GM10266 (cell line): ENCODE data around the gene TGDS.

Source experiments
- DNase-seq: peaks from one replicate; pipeline ENCODE4 v3.0.0; 2012; ENCODE audit errors: extremely low spot score
- TF ChIP-seq, protein P1 (sequence below): IDR thresholded peaks from 2 replicates; pipeline ENCODE4 v1.5.1; 2012; ENCODE audit warnings: mild to moderate bottlenecking, low read depth; ENCODE audit not compliant: control insufficient read depth, insufficient read depth; ENCODE audit errors: missing control alignments

Gene TGDS

DNA sequence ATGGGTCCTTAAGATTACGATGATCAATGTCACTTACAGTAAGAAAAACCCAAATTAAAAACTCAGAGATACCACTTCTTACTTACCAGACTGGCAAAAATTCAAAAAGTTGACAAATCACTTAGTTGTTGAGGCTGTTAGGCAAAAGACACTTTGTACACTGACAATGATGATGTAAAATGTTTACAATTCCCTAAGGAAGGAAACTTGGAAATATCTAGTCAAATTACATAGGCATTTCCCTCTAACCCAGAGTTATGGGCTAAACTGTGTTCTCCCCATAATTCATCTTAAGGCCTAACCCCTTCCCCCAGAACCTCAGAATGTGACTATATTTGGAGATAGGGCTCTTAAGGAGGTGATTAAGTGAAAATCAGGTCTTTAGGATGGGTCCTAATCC, 12.0 kb downstream of the TGDS start:
- TF ChIP-seq, protein P1, sequence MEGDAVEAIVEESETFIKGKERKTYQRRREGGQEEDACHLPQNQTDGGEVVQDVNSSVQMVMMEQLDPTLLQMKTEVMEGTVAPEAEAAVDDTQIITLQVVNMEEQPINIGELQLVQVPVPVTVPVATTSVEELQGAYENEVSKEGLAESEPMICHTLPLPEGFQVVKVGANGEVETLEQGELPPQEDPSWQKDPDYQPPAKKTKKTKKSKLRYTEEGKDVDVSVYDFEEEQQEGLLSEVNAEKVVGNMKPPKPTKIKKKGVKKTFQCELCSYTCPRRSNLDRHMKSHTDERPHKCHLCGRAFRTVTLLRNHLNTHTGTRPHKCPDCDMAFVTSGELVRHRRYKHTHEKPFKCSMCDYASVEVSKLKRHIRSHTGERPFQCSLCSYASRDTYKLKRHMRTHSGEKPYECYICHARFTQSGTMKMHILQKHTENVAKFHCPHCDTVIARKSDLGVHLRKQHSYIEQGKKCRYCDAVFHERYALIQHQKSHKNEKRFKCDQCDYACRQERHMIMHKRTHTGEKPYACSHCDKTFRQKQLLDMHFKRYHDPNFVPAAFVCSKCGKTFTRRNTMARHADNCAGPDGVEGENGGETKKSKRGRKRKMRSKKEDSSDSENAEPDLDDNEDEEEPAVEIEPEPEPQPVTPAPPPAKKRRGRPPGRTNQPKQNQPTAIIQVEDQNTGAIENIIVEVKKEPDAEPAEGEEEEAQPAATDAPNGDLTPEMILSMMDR, result no peak
- no peak for DNase-seq

DNA sequence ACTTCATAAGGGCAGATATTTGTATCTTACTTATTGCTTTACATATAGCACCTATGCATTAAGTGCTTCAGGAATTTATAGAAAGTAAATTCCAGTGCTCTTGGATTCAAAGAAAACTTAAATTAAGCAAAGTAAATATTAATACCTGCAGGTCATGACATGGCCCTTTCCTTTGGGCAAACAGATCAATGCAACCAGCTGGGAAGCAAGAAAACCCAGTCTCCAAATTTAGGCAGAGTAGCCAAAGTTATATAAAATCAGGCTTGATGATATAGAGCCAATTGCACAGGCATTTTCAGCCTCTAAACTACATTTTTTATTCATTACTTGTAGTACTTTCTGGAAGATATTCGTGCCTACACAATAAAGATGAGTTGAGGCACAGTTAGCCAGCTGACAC, 16.9 kb downstream of the TGDS start:
- DNase-seq, result no peak
- TF ChIP-seq, protein P1, result no peak

DNA sequence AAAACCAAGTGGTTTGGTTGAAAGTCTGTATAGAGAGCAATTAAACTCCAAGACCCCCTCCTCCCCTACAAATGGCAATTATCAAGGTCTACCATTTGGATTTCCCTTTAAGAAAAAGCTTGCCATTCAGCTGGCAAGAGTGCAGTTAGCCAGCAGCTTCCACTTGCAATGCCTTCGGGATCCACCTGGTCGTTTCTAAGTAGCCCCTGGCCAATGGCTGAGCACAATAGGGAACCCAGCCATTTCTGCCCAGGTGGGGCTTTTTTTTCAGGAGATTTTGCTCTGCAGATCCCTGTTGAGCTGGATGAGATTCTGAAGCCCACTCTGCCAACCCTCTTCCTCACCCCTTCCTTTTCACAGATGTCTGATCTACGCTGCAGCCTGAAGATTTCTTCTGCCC, 26.3 kb downstream of the TGDS start:
- DNase-seq, result no peak
- TF ChIP-seq, protein P1, result no peak

DNA sequence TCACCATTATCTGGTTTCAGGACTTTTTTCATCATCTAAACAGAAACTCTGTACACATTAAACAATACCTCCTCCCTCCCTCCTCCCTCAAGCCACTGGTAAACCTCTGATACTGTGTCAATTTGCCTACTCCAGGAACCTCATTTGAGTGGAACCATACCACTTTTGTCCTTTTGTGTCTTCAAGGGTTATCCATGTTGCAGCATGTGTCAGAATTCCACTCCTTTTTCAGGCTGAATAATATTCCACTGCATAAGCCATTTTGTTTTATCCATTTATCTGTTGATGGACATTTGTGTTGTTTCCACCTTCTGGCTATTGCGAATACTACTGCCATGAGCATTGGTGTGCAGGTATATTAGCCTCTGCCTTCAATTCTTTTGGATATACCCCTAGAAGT, 27.5 kb downstream of the TGDS start:
- DNase-seq, result no peak
- TF ChIP-seq, protein P1, result no peak

DNA sequence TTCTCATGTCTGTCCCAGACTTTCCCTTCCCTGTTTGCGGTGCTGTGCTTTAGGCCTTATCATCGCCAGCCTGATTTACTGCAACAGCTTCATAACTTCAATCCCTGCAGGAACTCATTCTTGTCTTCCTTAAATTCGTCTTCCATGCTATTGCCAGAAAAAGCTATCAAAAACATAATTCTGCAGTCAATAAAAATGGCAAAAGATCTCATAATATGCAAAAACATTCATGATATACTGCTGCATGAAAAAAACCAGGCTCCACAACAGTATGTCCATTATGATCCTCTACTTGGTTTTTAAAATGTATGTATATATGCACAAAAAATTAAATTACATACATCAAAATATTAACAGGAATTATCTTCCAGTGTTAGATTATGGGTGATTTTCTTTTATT, 28.4 kb downstream of the TGDS start:
- TF ChIP-seq, protein P1, result no peak
- DNase-seq, result no peak

DNA sequence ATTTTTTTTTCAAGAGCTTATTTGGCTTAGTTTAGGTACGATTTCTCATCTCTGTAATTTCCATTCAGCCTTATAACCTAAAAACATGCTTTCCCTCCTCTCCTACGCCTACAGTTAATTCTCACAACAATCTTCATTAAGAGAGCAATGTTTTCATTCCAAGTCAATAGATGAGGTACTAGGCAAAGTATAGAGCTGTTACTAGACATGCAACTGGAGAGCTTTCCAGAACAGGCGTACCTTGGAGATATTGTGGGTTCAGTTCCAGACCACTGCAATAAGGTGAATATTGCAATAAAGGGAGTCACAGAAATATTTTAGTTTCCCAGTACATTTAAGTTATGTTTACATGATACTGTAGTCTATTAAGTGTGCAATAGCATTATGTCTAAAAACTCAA, 34.8 kb downstream of the TGDS start:
- TF ChIP-seq, protein P1, result no peak

DNA sequence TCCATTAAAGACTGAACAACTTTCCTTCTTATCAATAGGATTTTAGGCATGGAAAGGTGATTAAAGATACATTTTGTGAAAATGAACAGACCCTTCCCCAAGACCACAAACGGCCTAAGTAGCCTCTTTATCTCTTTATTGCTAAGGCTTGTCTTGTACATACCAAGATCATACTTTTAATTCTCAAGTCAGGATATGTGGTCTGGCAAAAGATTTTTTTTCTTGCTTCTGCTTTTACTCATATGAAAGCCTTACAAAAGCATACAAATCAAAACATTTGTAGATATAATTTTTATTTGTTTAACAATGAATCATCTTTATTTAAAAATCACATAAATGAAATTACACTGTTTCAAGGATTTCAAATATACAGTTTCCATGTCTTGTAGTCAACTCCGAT, 35.8 kb downstream of the TGDS start:
- TF ChIP-seq, protein P1, result no peak
- no peak for DNase-seq

More for the DNA sequence above, 34.8 kb downstream of the TGDS start:
- DNase-seq, result no peak
